Measurements from ENCODE around the gene B3GAT1.

GRCh38 chr11:134416726-134417125 lies 4.7 kb upstream of the B3GAT1 start:
- TF ChIP-seq CTCF (IDR thresholded peaks at IDR 0.05) (no peak), POLR2A (IDR thresholded peaks at IDR 0.05) (no peak), POLR2AphosphoS5 (IDR thresholded peaks at IDR 0.05) (no peak)

Data from transverse colon (tissue), 4 donors.